AG09309 (cell line): Measurements from ENCODE around the gene PDLIM7.
"Not testable (repeated sequence)": the region's sequence is repeated elsewhere in the genome, so short reads cannot be mapped to it uniquely, and the experiment has no call there.

Experiments
- DNase-seq: peaks from one replicate; pipeline ENCODE4 v3.0.0-alpha.2; 2010; ENCODE audit warnings: low read depth
- H3K4me3 ChIP-seq: 2 replicates; pipeline ENCODE4 v1.5.1; 2011; ENCODE audit warnings: mild to moderate bottlenecking, low read depth, low read length, moderate library complexity; ENCODE audit not compliant: control insufficient read depth
- TF ChIP-seq, protein P1 (sequence below): IDR thresholded peaks from 2 replicates; pipeline ENCODE4 v1.5.1; 2011; ENCODE audit warnings: mild to moderate bottlenecking, low read depth, low read length, inconsistent platforms; ENCODE audit not compliant: insufficient read depth, control insufficient read depth; ENCODE audit errors: missing control alignments

The PDLIM7 gene

DNA sequence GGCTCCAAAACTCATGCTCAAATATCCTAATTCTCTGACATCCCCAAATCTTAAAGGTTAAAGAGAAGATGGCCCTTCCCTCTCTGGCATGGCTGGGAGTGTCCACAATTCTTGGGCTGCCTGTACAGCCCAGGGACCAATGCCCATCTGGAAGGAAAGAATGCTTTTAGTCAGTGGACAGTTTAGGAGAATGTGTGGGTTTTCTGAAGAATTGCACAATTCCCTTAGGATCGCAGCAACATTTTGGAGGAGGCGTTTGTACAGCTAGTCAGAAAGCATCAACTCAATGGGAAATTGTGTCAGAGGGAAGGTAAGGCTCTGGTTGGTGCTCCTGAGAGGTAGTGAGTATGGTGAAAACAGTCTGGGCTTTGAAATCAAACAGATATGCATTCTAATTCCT lies 42.0 kb upstream of the PDLIM7 start:
- H3K4me3 ChIP-seq: no peak overlapping the region
- TF ChIP-seq, protein P1, sequence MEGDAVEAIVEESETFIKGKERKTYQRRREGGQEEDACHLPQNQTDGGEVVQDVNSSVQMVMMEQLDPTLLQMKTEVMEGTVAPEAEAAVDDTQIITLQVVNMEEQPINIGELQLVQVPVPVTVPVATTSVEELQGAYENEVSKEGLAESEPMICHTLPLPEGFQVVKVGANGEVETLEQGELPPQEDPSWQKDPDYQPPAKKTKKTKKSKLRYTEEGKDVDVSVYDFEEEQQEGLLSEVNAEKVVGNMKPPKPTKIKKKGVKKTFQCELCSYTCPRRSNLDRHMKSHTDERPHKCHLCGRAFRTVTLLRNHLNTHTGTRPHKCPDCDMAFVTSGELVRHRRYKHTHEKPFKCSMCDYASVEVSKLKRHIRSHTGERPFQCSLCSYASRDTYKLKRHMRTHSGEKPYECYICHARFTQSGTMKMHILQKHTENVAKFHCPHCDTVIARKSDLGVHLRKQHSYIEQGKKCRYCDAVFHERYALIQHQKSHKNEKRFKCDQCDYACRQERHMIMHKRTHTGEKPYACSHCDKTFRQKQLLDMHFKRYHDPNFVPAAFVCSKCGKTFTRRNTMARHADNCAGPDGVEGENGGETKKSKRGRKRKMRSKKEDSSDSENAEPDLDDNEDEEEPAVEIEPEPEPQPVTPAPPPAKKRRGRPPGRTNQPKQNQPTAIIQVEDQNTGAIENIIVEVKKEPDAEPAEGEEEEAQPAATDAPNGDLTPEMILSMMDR: no peak
- peak; percentile 79 for DNase-seq

DNA sequence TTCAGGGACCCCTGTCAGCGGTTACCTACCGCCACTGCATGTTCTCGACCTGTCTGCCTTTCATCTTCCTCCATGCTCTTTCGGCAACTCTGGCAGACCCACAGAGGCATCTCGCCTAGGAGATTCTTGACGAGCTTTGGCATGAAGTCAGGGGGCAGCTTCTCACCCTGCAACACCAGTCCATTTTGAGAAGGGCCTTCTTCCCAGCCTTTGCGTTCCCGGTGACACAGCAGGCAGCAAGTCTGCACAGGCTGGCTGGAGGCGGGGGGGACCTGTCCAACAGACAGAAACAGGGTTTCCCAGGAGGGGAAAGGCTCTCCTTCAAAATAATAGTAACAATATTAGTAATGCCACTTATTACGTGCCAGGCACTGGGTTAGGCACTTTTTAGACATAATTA lies 41.5 kb upstream of the PDLIM7 start:
- no peak overlapping the region for H3K4me3 ChIP-seq
- no peak for DNase-seq
- TF ChIP-seq, protein P1: no peak

DNA sequence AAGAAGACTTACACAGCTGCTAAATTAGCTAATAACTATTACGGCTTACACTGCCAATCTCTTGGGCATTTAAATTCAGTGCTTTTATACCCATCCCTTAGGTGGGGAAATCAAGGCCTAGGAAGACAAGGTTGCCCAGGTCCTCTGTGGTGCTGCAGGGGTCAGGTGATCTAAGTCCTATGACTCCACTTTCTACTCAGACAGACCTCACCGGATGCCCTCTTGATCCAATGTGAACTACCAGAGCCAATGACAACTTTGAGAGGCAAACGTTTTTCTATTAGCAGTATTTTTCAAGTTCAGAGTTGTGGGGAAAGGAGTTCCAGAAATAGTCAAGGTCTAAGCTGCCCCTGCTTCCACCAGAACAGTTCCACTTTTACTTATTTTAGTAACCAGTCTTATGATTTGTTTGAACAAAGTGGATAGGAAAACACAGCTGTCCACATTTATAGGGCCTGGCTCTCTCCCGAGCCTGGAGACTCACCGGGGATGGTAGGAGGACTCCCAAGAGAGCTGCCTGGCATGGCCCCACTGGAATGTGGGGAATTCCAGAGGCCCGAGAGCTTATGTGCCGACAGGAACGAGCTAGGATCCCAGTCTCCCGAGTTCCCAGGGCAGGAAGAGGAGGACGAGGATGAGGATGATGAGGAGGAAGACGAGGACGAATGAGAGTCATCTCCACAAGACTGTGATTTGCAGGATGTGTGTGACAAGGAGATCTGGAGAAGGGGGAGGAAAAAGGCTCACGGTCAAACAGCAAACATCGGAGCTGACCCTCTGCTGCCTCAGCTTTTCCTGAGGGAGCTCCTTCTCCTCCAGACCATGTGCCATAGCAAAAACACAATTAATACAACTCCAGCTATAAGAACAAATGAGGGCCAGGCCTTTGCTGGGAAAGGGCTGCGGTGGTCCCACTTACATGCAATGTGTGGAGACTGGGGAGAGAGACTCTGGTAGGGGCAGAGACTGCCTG lies 40.3 kb upstream of the PDLIM7 start:
- H3K4me3 ChIP-seq: no peak overlapping the region
- DNase-seq: peak; percentile 83
- TF ChIP-seq, protein P1: no peak

DNA sequence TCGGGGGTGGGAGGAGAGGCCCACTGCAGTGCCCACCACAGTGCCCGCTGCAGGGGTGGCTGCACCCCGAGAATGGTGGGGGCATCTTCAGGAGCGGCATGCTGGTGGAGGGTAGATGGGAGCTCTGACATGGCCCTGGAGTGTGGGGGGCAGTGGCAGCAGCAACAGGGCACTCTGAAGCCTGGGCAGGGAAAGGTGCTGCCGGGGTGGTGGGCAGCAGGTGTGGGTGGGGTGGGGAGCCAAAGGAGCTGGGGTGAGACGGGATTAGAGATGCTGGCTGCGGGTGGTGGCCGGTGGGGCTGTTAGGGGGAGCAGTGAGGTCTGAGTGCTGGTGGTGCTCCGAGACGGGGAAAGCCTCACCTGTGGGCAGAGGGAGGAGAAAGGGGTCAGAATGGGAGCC lies 39.0 kb upstream of the PDLIM7 start:
- H3K4me3 ChIP-seq: no peak overlapping the region
- TF ChIP-seq, protein P1: no peak
- no peak for DNase-seq

DNA sequence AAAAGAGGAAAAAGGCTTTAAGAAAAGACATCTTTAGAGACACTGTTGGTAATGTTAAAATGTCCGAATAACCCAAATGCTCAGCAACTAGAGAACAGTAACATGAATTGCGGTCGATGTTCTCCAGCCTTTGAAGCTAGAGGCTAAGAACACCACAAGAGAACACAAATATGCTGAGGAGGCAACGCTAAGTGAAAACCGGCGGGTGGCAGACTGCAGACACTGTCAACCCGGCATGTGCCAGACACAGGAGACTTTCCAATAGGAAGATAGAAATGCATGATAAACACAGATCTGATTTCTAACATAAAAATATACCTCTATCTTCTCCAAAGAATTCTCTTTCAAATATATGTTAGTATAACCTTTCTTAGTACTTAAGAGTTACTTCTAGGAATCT lies 37.7 kb upstream of the PDLIM7 start:
- H3K4me3 ChIP-seq: no peak overlapping the region
- TF ChIP-seq, protein P1: no peak
- no peak for DNase-seq

DNA sequence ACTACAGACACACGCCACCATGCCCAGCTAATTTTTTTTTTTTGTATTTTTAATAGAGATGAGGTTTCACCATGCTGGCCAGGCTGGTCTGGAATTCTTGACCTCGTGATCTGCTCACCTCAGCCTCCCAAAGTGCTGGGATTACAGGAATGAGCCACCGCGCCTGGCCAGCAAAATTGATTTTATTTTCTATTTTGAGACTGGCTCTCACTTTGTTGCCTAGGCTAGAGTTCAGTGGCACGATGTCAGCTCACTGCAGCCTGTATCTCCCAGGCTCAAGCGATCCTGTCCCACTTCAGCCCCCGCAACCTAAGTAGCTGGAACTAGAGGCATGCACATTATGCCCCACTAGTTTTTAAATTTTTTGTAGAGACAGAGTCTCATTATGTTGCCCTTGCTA lies 37.0 kb upstream of the PDLIM7 start:
- not testable (repeated sequence) for DNase-seq, H3K4me3 ChIP-seq

DNA sequence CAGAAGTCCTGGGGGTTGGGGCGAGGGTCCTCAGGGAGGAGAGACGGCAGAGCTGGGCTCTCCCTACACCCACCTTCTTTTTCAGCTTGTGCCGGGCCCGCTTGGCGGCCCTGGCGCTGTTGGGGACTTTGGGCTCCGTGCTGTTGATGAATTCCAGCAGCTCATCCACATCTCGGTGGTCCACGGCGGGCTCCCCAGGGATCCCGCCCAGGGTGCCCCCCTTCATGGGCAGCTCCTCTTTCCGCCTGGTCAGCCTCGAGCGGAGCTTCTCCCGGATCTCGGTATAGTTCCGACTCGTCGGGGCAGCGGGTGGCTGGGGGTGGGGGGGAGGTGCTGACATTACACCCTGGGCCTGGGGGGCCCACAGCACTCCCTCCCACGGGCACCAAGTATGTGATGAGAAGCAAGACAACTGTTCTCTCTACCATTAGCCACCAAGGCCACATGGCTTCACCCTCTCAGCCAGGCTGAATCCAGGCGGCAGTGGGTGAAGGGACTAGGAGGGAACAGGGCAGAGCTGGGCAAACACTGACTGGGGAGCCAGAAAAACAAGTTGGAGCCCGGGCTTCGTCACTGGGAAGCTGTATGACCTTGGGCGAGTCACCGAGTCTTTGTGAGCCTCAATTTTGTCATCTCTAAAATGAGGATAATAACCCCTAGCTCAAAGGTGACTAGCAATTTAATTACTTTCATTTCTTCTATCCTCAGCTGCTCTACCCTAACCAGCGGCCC lies 34.0 kb upstream of the PDLIM7 start:
- H3K4me3 ChIP-seq: no peak overlapping the region
- TF ChIP-seq, protein P1: no peak
- DNase-seq: no peak
